ENCODE measurements around the gene RALGAPA1.

DNA sequence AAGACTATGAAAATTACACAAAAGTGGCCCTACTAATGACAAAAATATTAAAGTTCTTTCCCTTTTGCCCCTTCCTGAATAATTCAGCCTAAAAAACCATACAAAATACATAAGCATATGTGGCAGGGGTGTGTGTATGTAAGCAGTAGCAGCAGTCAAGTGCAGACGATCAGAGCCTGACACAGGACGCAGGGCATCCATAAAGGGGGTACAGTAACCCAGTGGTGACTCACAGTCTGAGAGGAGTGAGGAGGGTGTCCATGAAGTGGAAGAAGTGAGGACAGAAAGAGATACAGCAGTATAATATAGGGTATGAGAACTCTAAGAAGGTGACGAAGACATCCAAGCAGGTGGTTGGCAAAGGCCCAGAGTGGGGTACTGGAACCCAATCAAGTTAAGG lies 56.7 kb downstream of the RALGAPA1 start:
- TF ChIP-seq EZH2phosphoT487 (IDR thresholded peaks at IDR 0.05; ENCODE audit: insufficient read depth, low read depth) (no peak), EZH2 (IDR thresholded peaks at IDR 0.05; ENCODE audit: insufficient read depth, poor library complexity, severe bottlenecking) (no peak)

Measured in GM23248 (cell line).